Heart left ventricle (tissue), 13 donors: ENCODE data around the gene CD63.

ENCODE experiments used
- POLR2A ChIP-seq, 2 donors: fragments of 450-650 bp; IDR thresholded peaks; one replicate each; pipeline ENCODE4 v1.6.1; 2017; ENCODE audit warnings: antibody characterized with exemption in 2 of 2, mild to moderate bottlenecking in 2 of 2, moderate library complexity in 2 of 2
- TF ChIP-seq, protein P1 (sequence below), 12 donors: fragments of 200-600 bp; sonication (generic) in 4 of 12; IDR thresholded peaks; one replicate each; pipeline versions ENCODE4 v1.5.0 to v1.8.0; 2018 to 2022; ENCODE audit warnings: antibody characterized with exemption in 12 of 12, mild to moderate bottlenecking in 5 of 12
- donor health status: ischemic (EF 13 %, LVEDD 7.1; RV severe dilation, severe dysfunction).
- donor health status: DM: no; HTN: yes; CAD: no.
- donor health status: DM: no; HTN: no; CAD: no.
- donor health status: ischemic (EF 25% LVEDD 6.9; RV normal size, moderate dysfunction).
- donor health status: ischemic (EF 25% LVEDD 5.7; RV mildly dilated, moderate dysfunction).
- donor health status: ischemic (EF 35%, LVEDD 5.7; RV mildly dilated, moderate dysfunction).
- donor health status: nonischemic (EF 11% LVEDD 7.7; RV severe dilation, severe dysfunction).
- donor health status: DM: yes; HTN: yes; CAD: no.
- donor health status: PGD.
- donor health status: ischemic (EF 29% LVEDD 5.4; RV normal size, mild dysfunction).
- donor health status: nonischemic (EF 23%, LVEDD 6.1; RV moderate dilation, normal function).

DNA sequence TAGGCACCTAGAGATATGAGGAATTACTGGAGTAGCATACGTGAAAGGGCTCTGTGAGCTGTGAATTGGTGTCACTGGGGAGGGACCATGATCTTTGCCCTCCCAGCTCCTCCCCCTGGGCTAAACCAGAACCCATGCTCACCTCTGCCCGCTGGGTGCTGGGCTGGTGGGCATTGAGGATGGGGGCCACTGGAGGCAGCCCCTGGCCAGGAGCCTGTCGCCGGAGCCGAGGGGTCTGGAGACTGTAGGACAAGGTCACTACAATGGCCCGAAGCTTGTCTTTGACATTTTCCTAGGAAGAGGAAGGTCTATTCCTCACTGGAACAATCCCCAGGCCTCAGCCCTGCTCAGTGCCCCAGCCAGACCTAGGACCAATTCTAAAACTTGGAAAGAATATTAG lies 32.7 kb downstream of the CD63 start:
- TF ChIP-seq, protein P1, sequence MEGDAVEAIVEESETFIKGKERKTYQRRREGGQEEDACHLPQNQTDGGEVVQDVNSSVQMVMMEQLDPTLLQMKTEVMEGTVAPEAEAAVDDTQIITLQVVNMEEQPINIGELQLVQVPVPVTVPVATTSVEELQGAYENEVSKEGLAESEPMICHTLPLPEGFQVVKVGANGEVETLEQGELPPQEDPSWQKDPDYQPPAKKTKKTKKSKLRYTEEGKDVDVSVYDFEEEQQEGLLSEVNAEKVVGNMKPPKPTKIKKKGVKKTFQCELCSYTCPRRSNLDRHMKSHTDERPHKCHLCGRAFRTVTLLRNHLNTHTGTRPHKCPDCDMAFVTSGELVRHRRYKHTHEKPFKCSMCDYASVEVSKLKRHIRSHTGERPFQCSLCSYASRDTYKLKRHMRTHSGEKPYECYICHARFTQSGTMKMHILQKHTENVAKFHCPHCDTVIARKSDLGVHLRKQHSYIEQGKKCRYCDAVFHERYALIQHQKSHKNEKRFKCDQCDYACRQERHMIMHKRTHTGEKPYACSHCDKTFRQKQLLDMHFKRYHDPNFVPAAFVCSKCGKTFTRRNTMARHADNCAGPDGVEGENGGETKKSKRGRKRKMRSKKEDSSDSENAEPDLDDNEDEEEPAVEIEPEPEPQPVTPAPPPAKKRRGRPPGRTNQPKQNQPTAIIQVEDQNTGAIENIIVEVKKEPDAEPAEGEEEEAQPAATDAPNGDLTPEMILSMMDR (IDR thresholded peaks at IDR 0.05) = no peak
- no peak for TF ChIP-seq POLR2A (IDR thresholded peaks at IDR 0.05)
